Fibroblast of villous mesenchyme (primary cell): ENCODE results near the gene CPSF4. TPM values are rescaled to one million over a fixed set of nuclear protein-coding genes. Genes with fewer than 3 reads are reported as not detected.
A peak's percentile ranks its signal among the peaks of the same experiment; 100 is the strongest.
"Not testable (repeated sequence)": the region's sequence is repeated elsewhere in the genome, so short reads cannot be mapped to it uniquely, and the experiment has no call there.

Experiments
- DNase-seq: peaks from one replicate; pipeline ENCODE4 v3.0.0-alpha.2; 2010; ENCODE audit warnings: low read depth
- H3K4me3 ChIP-seq: 2 replicates; pipeline ENCODE4 v1.5.1; 2011; ENCODE audit warnings: low read depth, mild to moderate bottlenecking, low read length
- total RNA-seq: library from RNA; depleted of rRNA; stranded (reverse); fragments of >200 nt; gene quantifications from 2 replicates; pipeline ENCODE4 v1.2.3, GENCODE V29; 2012
- TF ChIP-seq, protein P1 (sequence below): IDR thresholded peaks from 2 replicates; pipeline ENCODE4 v1.5.1; 2012; ENCODE audit warnings: low read depth, mild to moderate bottlenecking, low read length; ENCODE audit not compliant: insufficient read depth

Gene CPSF4
- total RNA-seq, 1 donor = 38.4 TPM

DNA sequence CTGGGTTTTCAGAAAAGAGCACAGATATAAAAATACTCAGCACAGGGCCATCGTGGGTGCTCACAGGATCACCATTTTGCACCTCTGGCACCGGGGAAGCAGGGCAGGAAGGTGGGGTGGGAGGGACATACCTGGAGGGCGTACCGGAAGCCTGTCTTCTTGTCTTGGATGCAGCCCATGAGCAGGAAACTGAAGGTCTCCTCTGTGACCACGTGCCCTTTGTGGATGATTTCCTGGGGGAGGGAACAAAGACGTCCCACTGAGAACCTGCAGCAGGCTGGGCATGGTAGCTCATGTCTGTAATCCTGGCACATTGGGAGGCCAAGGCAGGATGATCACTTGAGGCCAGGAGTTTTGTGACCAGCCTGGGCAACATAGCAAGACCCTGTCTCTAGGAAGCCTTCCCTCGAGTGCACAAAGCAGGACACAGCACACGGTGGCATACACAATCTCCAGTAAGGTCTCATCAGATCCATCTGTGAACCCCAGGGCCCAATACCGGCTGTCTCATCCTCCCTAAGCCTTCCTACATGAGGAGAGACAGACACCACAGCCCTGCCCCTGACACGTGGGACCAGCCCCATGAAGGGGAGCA, 9.7 kb upstream of the CPSF4 start:
- no peak overlapping the region for H3K4me3 ChIP-seq
- TF ChIP-seq, protein P1, sequence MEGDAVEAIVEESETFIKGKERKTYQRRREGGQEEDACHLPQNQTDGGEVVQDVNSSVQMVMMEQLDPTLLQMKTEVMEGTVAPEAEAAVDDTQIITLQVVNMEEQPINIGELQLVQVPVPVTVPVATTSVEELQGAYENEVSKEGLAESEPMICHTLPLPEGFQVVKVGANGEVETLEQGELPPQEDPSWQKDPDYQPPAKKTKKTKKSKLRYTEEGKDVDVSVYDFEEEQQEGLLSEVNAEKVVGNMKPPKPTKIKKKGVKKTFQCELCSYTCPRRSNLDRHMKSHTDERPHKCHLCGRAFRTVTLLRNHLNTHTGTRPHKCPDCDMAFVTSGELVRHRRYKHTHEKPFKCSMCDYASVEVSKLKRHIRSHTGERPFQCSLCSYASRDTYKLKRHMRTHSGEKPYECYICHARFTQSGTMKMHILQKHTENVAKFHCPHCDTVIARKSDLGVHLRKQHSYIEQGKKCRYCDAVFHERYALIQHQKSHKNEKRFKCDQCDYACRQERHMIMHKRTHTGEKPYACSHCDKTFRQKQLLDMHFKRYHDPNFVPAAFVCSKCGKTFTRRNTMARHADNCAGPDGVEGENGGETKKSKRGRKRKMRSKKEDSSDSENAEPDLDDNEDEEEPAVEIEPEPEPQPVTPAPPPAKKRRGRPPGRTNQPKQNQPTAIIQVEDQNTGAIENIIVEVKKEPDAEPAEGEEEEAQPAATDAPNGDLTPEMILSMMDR = no peak
- DNase-seq = no peak

DNA sequence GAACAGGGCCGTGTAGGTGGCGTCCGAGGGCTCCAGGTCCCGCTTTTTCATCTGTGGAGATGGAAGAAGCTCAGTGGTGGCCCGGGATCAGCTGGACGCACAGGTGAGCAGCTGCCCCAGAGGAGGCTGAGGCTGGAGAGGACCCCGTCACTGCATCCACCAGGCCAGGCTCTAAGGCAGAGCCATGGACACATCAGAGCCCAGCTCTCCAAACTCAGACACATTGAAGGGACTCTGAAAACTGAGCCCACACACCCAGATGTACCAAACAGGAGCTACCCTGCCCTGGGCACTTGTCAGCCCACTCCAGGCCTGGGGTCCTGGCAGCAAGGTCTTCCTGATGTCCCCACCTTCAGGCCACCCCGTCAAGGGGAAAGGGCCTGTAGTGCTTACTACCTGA, 9.0 kb upstream of the CPSF4 start:
- H3K4me3 ChIP-seq = no peak overlapping the region
- DNase-seq = no peak
- TF ChIP-seq, protein P1 = no peak

DNA sequence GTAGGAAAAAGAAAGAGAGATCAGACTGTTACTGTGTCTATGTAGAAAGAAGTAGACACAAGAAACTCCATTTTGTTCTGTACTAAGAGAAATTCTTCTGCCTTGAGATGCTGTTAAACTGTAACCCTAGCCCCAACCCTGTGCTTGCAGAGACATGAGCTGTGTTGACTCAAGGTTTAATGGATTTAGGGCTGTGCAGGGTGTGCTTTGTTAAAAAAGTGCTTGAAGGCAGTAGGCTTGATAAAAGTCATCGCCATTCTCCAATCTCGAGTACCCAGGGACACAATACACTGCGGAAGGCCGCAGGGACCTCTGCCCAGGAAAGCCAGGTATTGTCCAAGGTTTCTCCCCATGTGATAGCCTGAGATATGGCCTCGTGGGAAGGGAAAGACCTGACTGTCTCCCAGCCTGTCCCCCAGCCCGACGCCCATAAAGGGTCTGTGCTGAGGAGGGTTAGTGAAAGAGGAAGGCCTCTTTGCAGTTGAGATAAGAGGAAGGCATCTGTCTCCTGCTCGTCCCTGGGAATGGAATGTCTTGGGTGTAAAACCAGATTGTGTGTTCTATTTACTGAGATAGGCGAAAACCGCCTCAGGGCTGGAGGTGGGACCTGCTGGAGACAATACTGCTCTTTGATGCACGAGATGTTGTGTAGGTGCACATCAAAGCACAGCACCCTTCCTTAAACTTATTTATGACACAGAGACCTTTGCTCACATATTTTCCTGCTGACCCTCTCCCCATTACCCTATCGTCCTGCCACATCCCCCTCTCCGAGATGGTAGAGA, 6.8 kb upstream of the CPSF4 start:
- H3K4me3 ChIP-seq, DNase-seq: not testable (repeated sequence)

DNA sequence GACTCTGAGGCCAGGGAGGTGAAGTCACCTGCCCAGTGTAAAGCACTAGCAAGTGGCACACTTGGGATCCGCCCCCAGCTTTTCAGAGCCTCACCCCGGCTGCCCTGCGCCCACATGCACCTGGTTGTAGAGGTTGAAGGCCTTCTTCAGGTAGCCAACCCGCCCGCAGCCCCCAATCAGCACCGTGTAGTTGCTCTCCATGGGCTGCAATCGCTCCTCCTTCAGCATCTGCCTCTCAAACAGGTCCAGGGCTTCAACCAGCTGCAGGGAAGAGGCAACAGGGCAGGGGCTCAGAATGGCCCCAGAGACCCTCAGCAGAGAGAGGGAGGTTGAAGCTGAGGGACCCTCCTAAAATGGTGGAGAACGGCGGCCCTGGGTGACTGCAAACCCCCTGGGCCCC, 5.6 kb upstream of the CPSF4 start:
- no peak overlapping the region for H3K4me3 ChIP-seq
- DNase-seq = no peak
- TF ChIP-seq, protein P1 = no peak

DNA sequence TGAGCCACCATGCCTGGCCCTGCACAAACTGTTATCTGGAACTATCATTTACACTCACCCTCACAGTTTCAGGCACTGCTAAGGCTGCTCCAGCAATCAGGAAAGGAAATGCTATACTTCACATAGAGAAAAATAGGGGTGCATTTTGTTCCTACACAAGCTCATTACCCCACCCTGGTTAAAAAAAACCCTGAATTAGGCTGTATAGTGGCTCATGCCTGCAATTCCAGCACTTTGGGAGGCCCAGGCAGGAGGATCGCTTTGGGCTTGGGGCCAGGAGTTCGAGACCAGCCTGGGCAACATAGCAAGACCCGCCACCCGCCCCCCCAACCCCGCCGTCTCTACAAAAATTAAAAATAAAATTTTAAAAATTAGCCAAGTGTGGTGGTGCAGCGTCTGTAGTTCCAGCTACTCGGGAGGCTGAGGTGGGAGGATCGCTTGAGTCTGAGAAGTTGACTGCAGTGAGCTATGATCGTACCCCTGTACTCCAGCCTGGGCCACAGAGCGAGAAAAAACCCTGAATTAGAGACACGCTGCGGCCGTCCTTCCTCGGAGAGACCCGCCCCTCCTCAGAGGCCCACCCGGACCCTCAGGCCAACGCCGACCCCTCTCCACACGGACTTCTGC, 684 bp upstream of the CPSF4 start:
- DNase-seq = no peak
- peak overlapping the region; percentile 98 for H3K4me3 ChIP-seq
- TF ChIP-seq, protein P1 = no peak

DNA sequence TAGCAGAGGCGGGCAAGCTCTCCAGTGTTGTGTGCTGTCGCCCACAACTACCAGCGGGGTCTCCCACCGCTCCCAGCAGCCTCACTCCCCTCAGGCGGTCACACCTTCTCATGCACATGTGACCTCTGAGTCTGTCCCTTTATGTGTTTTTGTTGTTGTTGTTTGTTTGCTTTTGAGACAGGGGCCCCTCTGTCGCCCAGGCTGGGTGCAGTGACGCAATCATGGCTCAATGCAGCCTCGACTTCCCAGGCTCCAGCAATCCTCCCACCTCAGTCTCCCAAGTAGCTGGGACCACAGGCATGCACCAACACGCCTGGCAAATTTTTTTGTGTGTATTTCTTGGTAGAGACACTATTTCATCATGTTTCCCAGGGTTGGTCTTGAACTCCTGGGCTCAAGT, 1.5 kb downstream of the CPSF4 start:
- peak overlapping the region; percentile 98 for H3K4me3 ChIP-seq

DNA sequence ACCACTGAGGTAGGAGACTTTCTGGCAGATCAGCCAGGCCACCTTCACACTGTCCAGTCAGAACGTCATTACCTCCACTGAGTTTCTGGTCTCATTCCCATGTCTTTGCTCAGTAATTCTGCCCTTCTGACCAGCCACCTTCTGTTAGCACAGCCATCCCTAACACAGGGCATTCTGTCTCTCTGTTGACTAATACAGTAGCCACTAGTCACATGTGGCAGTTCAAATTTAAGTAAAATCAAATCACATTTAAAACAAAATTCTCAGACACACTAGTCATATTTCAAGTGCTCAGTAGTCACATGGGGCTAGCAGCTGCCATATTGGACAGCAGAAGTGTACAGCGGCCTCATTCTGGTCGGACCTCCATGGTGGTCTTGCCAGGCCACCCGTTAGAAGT, 7.4 kb downstream of the CPSF4 start:
- DNase-seq = no peak
- no peak overlapping the region for H3K4me3 ChIP-seq
- TF ChIP-seq, protein P1 = no peak

More for the DNA sequence above, 1.5 kb downstream of the CPSF4 start:
- peak; percentile 49 for DNase-seq
- TF ChIP-seq, protein P1 = no peak
